ENCODE results near the gene STPG4.

Gene STPG4

DNA sequence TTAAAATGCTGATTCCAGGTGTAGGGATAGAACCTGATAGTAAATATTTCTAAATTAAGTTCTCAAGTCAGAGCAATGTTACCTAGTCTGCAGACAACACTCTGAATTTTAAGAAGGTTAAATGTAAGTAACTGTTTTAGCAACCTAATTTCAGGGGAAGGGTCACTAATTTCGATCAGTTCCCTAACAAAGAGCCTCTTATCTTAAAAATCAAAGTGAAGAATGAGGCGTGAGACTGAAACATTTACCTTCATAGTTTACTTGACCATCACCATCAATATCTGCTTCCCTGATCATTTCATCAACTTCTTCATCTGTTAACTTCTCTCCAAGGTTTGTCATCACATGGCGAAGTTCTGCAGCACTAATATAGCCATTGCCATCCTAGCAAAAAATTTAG, 6.4 kb upstream of the STPG4 start:
- H3K27ac ChIP-seq (ENCODE audit: insufficient read depth, low read length, poor library complexity, severe bottlenecking), result no peak overlapping the region
- no peak for DNase-seq
- no peaks in the 10 kb centered on the region for H3K27me3 ChIP-seq (replicated peaks; ENCODE audit: control insufficient read depth, insufficient read depth, low read length, poor library complexity, severe bottlenecking)
- H3K4me3 ChIP-seq (ENCODE audit: insufficient read depth, low read depth, low read length, poor library complexity, severe bottlenecking), result no peak overlapping the region
- H3K36me3 ChIP-seq (ENCODE audit: control insufficient read depth, insufficient read depth, low read length), result peaks cover 30% of the 10 kb centered on the region
- no peaks in the 10 kb centered on the region for H3K4me1 ChIP-seq (ENCODE audit: control insufficient read depth, insufficient read depth, low read length, poor library complexity, severe bottlenecking)
- no peaks in the 10 kb centered on the region for H3K9me3 ChIP-seq (ENCODE audit: control insufficient read depth, low read length)

- Histone ChIP-seq H3K27me3 (replicated peaks; ENCODE audit: control insufficient read depth, insufficient read depth, low read length, poor library complexity, severe bottlenecking) (no peaks in the 10 kb centered on the region), H3K4me3 (ENCODE audit: insufficient read depth, low read depth, low read length, poor library complexity, severe bottlenecking) (no peak overlapping the region), H3K4me1 (ENCODE audit: control insufficient read depth, insufficient read depth, low read length, poor library complexity, severe bottlenecking) (no peaks in the 10 kb centered on the region), H3K27ac (ENCODE audit: insufficient read depth, low read length, poor library complexity, severe bottlenecking) (no peak overlapping the region), H3K9me3 (ENCODE audit: control insufficient read depth, low read length) (no peaks in the 10 kb centered on the region), H3K36me3 (ENCODE audit: control insufficient read depth, insufficient read depth, low read length) (peaks cover 30% of the 10 kb centered on the region)
- no peak for DNase-seq
Observed at GRCh38 chr2:47160660-47161059, 5.6 kb upstream of the STPG4 start.

DNA sequence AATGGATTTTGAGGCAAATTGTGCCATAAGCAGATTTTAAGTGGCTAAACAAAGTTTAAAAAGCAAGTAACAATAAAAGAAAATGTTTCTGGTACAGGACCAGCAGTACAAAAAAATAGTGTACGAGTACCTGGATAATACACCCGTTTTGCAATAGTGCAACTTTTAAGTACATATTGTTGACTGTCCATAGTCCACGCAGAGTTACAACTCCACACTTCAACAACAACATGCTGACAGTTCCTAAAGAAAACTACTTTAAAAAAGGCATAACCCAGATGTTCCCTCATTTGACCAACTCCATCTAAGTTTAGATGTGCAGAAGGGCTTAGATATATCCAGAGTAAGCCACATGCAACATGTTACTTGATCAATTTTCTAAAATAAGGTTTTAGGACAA, 5.1 kb upstream of the STPG4 start:
- H3K27ac ChIP-seq (ENCODE audit: insufficient read depth, low read length, poor library complexity, severe bottlenecking), result no peak overlapping the region
- H3K9me3 ChIP-seq (ENCODE audit: control insufficient read depth, low read length), result no peaks in the 10 kb centered on the region
- no peak overlapping the region for H3K4me3 ChIP-seq (ENCODE audit: insufficient read depth, low read depth, low read length, poor library complexity, severe bottlenecking)
- DNase-seq, result no peak
- no peaks in the 10 kb centered on the region for H3K4me1 ChIP-seq (ENCODE audit: control insufficient read depth, insufficient read depth, low read length, poor library complexity, severe bottlenecking)
- H3K36me3 ChIP-seq (ENCODE audit: control insufficient read depth, insufficient read depth, low read length), result peaks cover 30% of the 10 kb centered on the region
- no peaks in the 10 kb centered on the region for H3K27me3 ChIP-seq (replicated peaks; ENCODE audit: control insufficient read depth, insufficient read depth, low read length, poor library complexity, severe bottlenecking)

GRCh38 chr2:47159627-47160026, 4.5 kb upstream of the STPG4 start:
- H3K9me3 ChIP-seq (ENCODE audit: control insufficient read depth, low read length), result no peaks in the 10 kb centered on the region
- peaks cover 30% of the 10 kb centered on the region for H3K36me3 ChIP-seq (ENCODE audit: control insufficient read depth, insufficient read depth, low read length)

DNA sequence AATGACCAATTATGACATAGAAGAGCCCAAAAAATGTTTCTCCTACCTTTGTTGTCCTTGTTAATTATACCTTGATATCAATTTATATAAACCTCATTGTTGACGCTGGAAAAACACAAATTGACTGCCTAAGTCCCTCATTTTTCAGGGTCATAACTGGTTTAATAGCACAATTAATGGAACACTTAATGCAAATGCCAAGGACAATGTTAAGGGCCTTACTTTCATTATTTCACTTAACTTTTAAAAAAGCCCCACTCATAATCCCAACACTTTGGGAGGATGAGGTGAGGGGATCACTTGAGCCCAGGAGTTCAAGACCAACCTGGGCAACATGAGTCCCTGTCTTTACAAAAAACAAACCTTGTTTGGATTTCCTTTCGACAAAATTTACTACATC, 3.5 kb upstream of the STPG4 start:
- H3K9me3 ChIP-seq (ENCODE audit: control insufficient read depth, low read length), result no peaks in the 10 kb centered on the region
- no peak for DNase-seq
- H3K36me3 ChIP-seq (ENCODE audit: control insufficient read depth, insufficient read depth, low read length), result peaks cover 30% of the 10 kb centered on the region
- H3K27me3 ChIP-seq (replicated peaks; ENCODE audit: control insufficient read depth, insufficient read depth, low read length, poor library complexity, severe bottlenecking), result no peaks in the 10 kb centered on the region
- H3K4me1 ChIP-seq (ENCODE audit: control insufficient read depth, insufficient read depth, low read length, poor library complexity, severe bottlenecking), result no peaks in the 10 kb centered on the region
- no peak overlapping the region for H3K4me3 ChIP-seq (ENCODE audit: insufficient read depth, low read depth, low read length, poor library complexity, severe bottlenecking)
- no peak overlapping the region for H3K27ac ChIP-seq (ENCODE audit: insufficient read depth, low read length, poor library complexity, severe bottlenecking)

More at GRCh38 chr2:47159627-47160026, 4.5 kb upstream of the STPG4 start:
- DNase-seq, result no peak
- H3K4me1 ChIP-seq (ENCODE audit: control insufficient read depth, insufficient read depth, low read length, poor library complexity, severe bottlenecking), result no peaks in the 10 kb centered on the region
- no peak overlapping the region for H3K4me3 ChIP-seq (ENCODE audit: insufficient read depth, low read depth, low read length, poor library complexity, severe bottlenecking)
- H3K27ac ChIP-seq (ENCODE audit: insufficient read depth, low read length, poor library complexity, severe bottlenecking), result no peak overlapping the region
- no peaks in the 10 kb centered on the region for H3K27me3 ChIP-seq (replicated peaks; ENCODE audit: control insufficient read depth, insufficient read depth, low read length, poor library complexity, severe bottlenecking)

- Histone ChIP-seq H3K9me3 (ENCODE audit: control insufficient read depth, low read length) (no peaks in the 10 kb centered on the region), H3K27ac (ENCODE audit: insufficient read depth, low read length, poor library complexity, severe bottlenecking) (no peak overlapping the region), H3K27me3 (replicated peaks; ENCODE audit: control insufficient read depth, insufficient read depth, low read length, poor library complexity, severe bottlenecking) (no peaks in the 10 kb centered on the region), H3K4me3 (ENCODE audit: insufficient read depth, low read depth, low read length, poor library complexity, severe bottlenecking) (no peak overlapping the region), H3K36me3 (ENCODE audit: control insufficient read depth, insufficient read depth, low read length) (peaks cover 11% of the 10 kb centered on the region), H3K4me1 (ENCODE audit: control insufficient read depth, insufficient read depth, low read length, poor library complexity, severe bottlenecking) (no peaks in the 10 kb centered on the region)
- no peak for DNase-seq
Observed at GRCh38 chr2:47152803-47153202, 2.3 kb downstream of the STPG4 start.

GRCh38 chr2:47150175-47150574, 4.9 kb downstream of the STPG4 start:
- H3K27ac ChIP-seq (ENCODE audit: insufficient read depth, low read length, poor library complexity, severe bottlenecking), result no peak overlapping the region
- H3K36me3 ChIP-seq (ENCODE audit: control insufficient read depth, insufficient read depth, low read length), result peaks cover 17% of the 10 kb centered on the region
- H3K9me3 ChIP-seq (ENCODE audit: control insufficient read depth, low read length), result no peaks in the 10 kb centered on the region
- no peak overlapping the region for H3K4me3 ChIP-seq (ENCODE audit: insufficient read depth, low read depth, low read length, poor library complexity, severe bottlenecking)
- H3K27me3 ChIP-seq (replicated peaks; ENCODE audit: control insufficient read depth, insufficient read depth, low read length, poor library complexity, severe bottlenecking), result no peaks in the 10 kb centered on the region
- DNase-seq, result no peak
- no peaks in the 10 kb centered on the region for H3K4me1 ChIP-seq (ENCODE audit: control insufficient read depth, insufficient read depth, low read length, poor library complexity, severe bottlenecking)

GRCh38 chr2:47147021-47147420, 8.1 kb downstream of the STPG4 start:
- no peak overlapping the region for H3K4me3 ChIP-seq (ENCODE audit: insufficient read depth, low read depth, low read length, poor library complexity, severe bottlenecking)
- H3K27ac ChIP-seq (ENCODE audit: insufficient read depth, low read length, poor library complexity, severe bottlenecking), result no peak overlapping the region
- no peaks in the 10 kb centered on the region for H3K4me1 ChIP-seq (ENCODE audit: control insufficient read depth, insufficient read depth, low read length, poor library complexity, severe bottlenecking)
- no peaks in the 10 kb centered on the region for H3K9me3 ChIP-seq (ENCODE audit: control insufficient read depth, low read length)
- H3K27me3 ChIP-seq (replicated peaks; ENCODE audit: control insufficient read depth, insufficient read depth, low read length, poor library complexity, severe bottlenecking), result no peaks in the 10 kb centered on the region
- DNase-seq, result no peak
- H3K36me3 ChIP-seq (ENCODE audit: control insufficient read depth, insufficient read depth, low read length), result peaks cover 17% of the 10 kb centered on the region

GRCh38 chr2:47145466-47145865, 9.6 kb downstream of the STPG4 start:
- no peak overlapping the region for H3K27ac ChIP-seq (ENCODE audit: insufficient read depth, low read length, poor library complexity, severe bottlenecking)
- H3K27me3 ChIP-seq (replicated peaks; ENCODE audit: control insufficient read depth, insufficient read depth, low read length, poor library complexity, severe bottlenecking), result no peaks in the 10 kb centered on the region

GRCh38 chr2:47141520-47141919, 13.6 kb downstream of the STPG4 start:
- H3K9me3 ChIP-seq (ENCODE audit: control insufficient read depth, low read length), result no peaks in the 10 kb centered on the region
- DNase-seq, result no peak
- H3K36me3 ChIP-seq (ENCODE audit: control insufficient read depth, insufficient read depth, low read length), result no peaks in the 10 kb centered on the region
- H3K4me3 ChIP-seq (ENCODE audit: insufficient read depth, low read depth, low read length, poor library complexity, severe bottlenecking), result no peak overlapping the region
- H3K4me1 ChIP-seq (ENCODE audit: control insufficient read depth, insufficient read depth, low read length, poor library complexity, severe bottlenecking), result no peaks in the 10 kb centered on the region
- no peaks in the 10 kb centered on the region for H3K27me3 ChIP-seq (replicated peaks; ENCODE audit: control insufficient read depth, insufficient read depth, low read length, poor library complexity, severe bottlenecking)
- H3K27ac ChIP-seq (ENCODE audit: insufficient read depth, low read length, poor library complexity, severe bottlenecking), result no peak overlapping the region

More at GRCh38 chr2:47145466-47145865, 9.6 kb downstream of the STPG4 start:
- no peak overlapping the region for H3K4me3 ChIP-seq (ENCODE audit: insufficient read depth, low read depth, low read length, poor library complexity, severe bottlenecking)
- DNase-seq, result no peak
- no peaks in the 10 kb centered on the region for H3K9me3 ChIP-seq (ENCODE audit: control insufficient read depth, low read length)
- H3K4me1 ChIP-seq (ENCODE audit: control insufficient read depth, insufficient read depth, low read length, poor library complexity, severe bottlenecking), result no peaks in the 10 kb centered on the region
- peaks cover 12% of the 10 kb centered on the region for H3K36me3 ChIP-seq (ENCODE audit: control insufficient read depth, insufficient read depth, low read length)
